ENCODE data around the gene MRPS18C.

GRCh38 chr4:83490876-83491450 lies 35.1 kb downstream of the MRPS18C start:
- TF ChIP-seq CTCF (IDR thresholded peaks at IDR 0.05) (peak in 2 of 4 experiments; percentile 41 to 45), POLR2A (IDR thresholded peaks at IDR 0.05) (no peak)

Data from prostate gland (tissue), 2 donors.